ENCODE data around the gene FAM200A. TPM values are rescaled to one million over a fixed set of nuclear protein-coding genes. Genes with fewer than 3 reads are reported as not detected.

The FAM200A gene
- total and polyA plus RNA-seq, 2 of the 4 experiments (the other 2 are of a cell fraction): 5.9 to 6.0 TPM

DNA sequence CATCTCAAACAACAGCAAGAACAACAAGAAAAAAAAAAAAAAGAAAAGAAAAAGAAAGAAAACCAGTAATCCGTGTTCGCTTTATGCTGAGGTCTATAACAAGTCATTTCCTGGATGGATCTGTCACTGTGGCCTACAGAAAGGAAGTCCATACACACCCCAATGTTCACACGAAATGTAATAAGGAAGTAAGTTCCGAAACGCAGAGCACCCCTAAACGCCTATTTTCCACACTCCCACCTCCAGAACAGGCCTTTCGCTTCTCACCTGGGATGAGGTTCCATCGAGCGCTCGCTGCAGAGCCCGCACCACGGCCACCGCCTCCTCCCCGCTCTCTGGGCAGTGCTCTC lies 52.6 kb downstream of the FAM200A start:
- no peak for ATAC-seq (ENCODE audit: low read depth)
- peak overlapping the region; percentile 65 for H3K9ac ChIP-seq (ENCODE audit: low read depth, low read length)
- H3K9me1 ChIP-seq (ENCODE audit: insufficient read depth, low read length): 0 out of 2 replicates have a peak, but pooled peaks cover 4% of the 10 kb centered on the region
- H2AK5ac ChIP-seq (ENCODE audit: low read depth, low read length): peak overlapping the region; percentile 57; the same call in 1 of the 2 replicates
- WGBS, 2 experiments (ENCODE audit: extremely low coverage in 2 of 2, insufficient read length in 1 of 2): 0% methylated on average over 3 of the region's 14 CpGs; no CpG with 5 or more reads in 1 of the 2 experiments
- TF ChIP-seq SMC3 (IDR thresholded peaks at IDR 0.05; ENCODE audit: low read depth, low read length) (no peak), POLR2A (IDR thresholded peaks at IDR 0.05; ENCODE audit: low read depth, low read length) (no peak), CHD1 (IDR thresholded peaks at IDR 0.05; ENCODE audit: low read depth, low read length) (no peak), RCOR1 (IDR thresholded peaks at IDR 0.05; ENCODE audit: insufficient replicate concordance, low read length) (no peak), NFE2L2 (IDR thresholded peaks at IDR 0.05; ENCODE audit: low read depth, low read length) (no peak), RFX5 (IDR thresholded peaks at IDR 0.05; ENCODE audit: low read depth, low read length) (no peak), FOS (IDR thresholded peaks at IDR 0.05; ENCODE audit: low read depth, low read length) (no peak), MAZ (IDR thresholded peaks at IDR 0.05; ENCODE audit: borderline replicate concordance, low read depth, low read length) (no peak), MXI1 (IDR thresholded peaks at IDR 0.05; ENCODE audit: borderline replicate concordance, low read depth, low read length) (no peak), CEBPB (IDR thresholded peaks at IDR 0.05; ENCODE audit: low read depth, low read length) (no peak), BHLHE40 (IDR thresholded peaks at IDR 0.05; ENCODE audit: low read depth, low read length) (no peak), RAD21 (IDR thresholded peaks at IDR 0.05; ENCODE audit: low read length) (no peak), MAFK (IDR thresholded peaks at IDR 0.05; ENCODE audit: low read depth, low read length) (no peak)
- TF ChIP-seq, protein P1, sequence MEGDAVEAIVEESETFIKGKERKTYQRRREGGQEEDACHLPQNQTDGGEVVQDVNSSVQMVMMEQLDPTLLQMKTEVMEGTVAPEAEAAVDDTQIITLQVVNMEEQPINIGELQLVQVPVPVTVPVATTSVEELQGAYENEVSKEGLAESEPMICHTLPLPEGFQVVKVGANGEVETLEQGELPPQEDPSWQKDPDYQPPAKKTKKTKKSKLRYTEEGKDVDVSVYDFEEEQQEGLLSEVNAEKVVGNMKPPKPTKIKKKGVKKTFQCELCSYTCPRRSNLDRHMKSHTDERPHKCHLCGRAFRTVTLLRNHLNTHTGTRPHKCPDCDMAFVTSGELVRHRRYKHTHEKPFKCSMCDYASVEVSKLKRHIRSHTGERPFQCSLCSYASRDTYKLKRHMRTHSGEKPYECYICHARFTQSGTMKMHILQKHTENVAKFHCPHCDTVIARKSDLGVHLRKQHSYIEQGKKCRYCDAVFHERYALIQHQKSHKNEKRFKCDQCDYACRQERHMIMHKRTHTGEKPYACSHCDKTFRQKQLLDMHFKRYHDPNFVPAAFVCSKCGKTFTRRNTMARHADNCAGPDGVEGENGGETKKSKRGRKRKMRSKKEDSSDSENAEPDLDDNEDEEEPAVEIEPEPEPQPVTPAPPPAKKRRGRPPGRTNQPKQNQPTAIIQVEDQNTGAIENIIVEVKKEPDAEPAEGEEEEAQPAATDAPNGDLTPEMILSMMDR (conservative IDR thresholded peaks at IDR 0.05; ENCODE audit: low read depth, low read length): no peak
- TF ChIP-seq, protein P2, sequence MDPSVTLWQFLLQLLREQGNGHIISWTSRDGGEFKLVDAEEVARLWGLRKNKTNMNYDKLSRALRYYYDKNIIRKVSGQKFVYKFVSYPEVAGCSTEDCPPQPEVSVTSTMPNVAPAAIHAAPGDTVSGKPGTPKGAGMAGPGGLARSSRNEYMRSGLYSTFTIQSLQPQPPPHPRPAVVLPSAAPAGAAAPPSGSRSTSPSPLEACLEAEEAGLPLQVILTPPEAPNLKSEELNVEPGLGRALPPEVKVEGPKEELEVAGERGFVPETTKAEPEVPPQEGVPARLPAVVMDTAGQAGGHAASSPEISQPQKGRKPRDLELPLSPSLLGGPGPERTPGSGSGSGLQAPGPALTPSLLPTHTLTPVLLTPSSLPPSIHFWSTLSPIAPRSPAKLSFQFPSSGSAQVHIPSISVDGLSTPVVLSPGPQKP (IDR thresholded peaks at IDR 0.05; ENCODE audit: borderline replicate concordance, low read depth, low read length): no peak
- intact Hi-C loops (cut with micrococcal nuclease): no loop called here
- H3K4me1 ChIP-seq (ENCODE audit: control insufficient read depth, insufficient read depth, low read length): peaks cover 3% of the 10 kb centered on the region
- peak overlapping the region; percentile 57 for H3K4me3 ChIP-seq (ENCODE audit: insufficient read depth, low read depth, low read length)
- H2BK20ac ChIP-seq (ENCODE audit: low read depth, low read length): no peak overlapping the region
- peak overlapping the region; percentile 96 for H3K4me2 ChIP-seq (ENCODE audit: low read depth, low read length)
- H2BK120ac ChIP-seq (ENCODE audit: low read depth, low read length): no peak overlapping the region
- no peak overlapping the region for H3K18ac ChIP-seq (ENCODE audit: low read depth, low read length)
- peaks cover 11% of the 10 kb centered on the region; the same call in 1 of the 2 replicates for H4K20me1 ChIP-seq (ENCODE audit: insufficient read depth, low read length)
- H3K23ac ChIP-seq (ENCODE audit: low read depth, low read length): peak overlapping the region; percentile 25; the same call in 1 of the 2 replicates
- in situ Hi-C loops (cut with MboI; ENCODE audit: low sequenced_read_pairs): no loop called here
- H3K27me3 ChIP-seq (ENCODE audit: control insufficient read depth, insufficient read depth, low read length): no peaks in the 10 kb centered on the region
- peak overlapping the region; percentile 39; the same call in 1 of the 2 replicates for H4K91ac ChIP-seq (ENCODE audit: insufficient read depth, low read depth, low read length)
- H3K79me1 ChIP-seq (ENCODE audit: low read depth in 1 of 2, low read length in 2 of 2): peaks cover 14 to 34% of the 10 kb centered on the region in 2 experiments
- peaks cover 8% of the 10 kb centered on the region for H3K9me3 ChIP-seq (ENCODE audit: control insufficient read depth, insufficient read depth, low read length)
- peak overlapping the region; percentile 97 for H2AFZ ChIP-seq (replicated peaks; ENCODE audit: low read length, poor library complexity)
- peak overlapping the region; percentile 81 for H3K4ac ChIP-seq (ENCODE audit: low read depth, low read length)
- H2BK5ac ChIP-seq (ENCODE audit: low read depth, low read length, poor library complexity, severe bottlenecking): peak overlapping the region; percentile 28
- DNase-seq: no peak
- peak overlapping the region; percentile 67 to 90; a peak in 3 of 4 replicates for H4K8ac ChIP-seq (ENCODE audit: low read depth in 2 of 2, low read length in 2 of 2)
- peak overlapping the region; percentile 2; the same call in 1 of the 2 replicates for H3K14ac ChIP-seq (replicated peaks; ENCODE audit: low read depth, low read length)
- CTCF ChIA-PET: no interaction called here
- BruUV-seq (replicated peaks): no TSS peak
- H3K56ac ChIP-seq (ENCODE audit: extremely low read depth, insufficient read depth, low read length): 0 out of 2 replicates have a peak overlapping the region, but pooled peaks have one; percentile 74
- dilution Hi-C loops (cut with HindIII; ENCODE audit: low sequenced_read_pairs, unreplicated experiment): no loop called here
- peaks cover 17% of the 10 kb centered on the region for H3K36me3 ChIP-seq (ENCODE audit: control insufficient read depth, insufficient read depth, low read length)
- H2BK15ac ChIP-seq (ENCODE audit: low read depth, low read length): no peak overlapping the region
- peak overlapping the region; percentile 19; the same call in 1 of the 2 replicates for H4K5ac ChIP-seq (ENCODE audit: low read depth, low read length)
- POLR2A ChIA-PET (ENCODE audit: unreplicated experiment): no interaction called here
- peak overlapping the region; percentile 95 for H2AK9ac ChIP-seq (replicated peaks; ENCODE audit: low read depth, low read length, poor library complexity)
- H3K27ac ChIP-seq (ENCODE audit: insufficient read depth, low read length): peak overlapping the region; percentile 59

Data from IMR-90 (cell line).